OCI-LY1 (cell line): Measurements from ENCODE around the gene CELF2.

Experiments used
- H2AFZ ChIP-seq: fragments of 200-600 bp; sonication (generic), shearing (Covaris generic); 2 replicates; pipeline ENCODE4 v1.6.0; 2014; ENCODE audit warnings: antibody characterized with exemption, mild to moderate bottlenecking, low read length
- H3F3A ChIP-seq: fragments of 200-600 bp; sonication (generic), shearing (Covaris generic); 2 replicates; pipeline ENCODE4 v1.6.0; 2014; ENCODE audit warnings: mild to moderate bottlenecking, antibody characterized with exemption, low read length, moderate library complexity; ENCODE audit not compliant: insufficient read depth
- H3K27ac ChIP-seq: fragments of 200-600 bp; sonication (generic); 2 replicates; pipeline ENCODE4 v1.5.1; 2014; ENCODE audit warnings: low read length, mixed run types, mild to moderate bottlenecking, low read depth; ENCODE audit not compliant: poor library complexity, severe bottlenecking
- H3K27me3 ChIP-seq: fragments of 200-600 bp; sonication (generic); 2 replicates; pipeline ENCODE4 v1.6.0; 2014; ENCODE audit warnings: antibody characterized with exemption, mild to moderate bottlenecking, low read length, moderate library complexity; ENCODE audit not compliant: insufficient read depth
- H3K36me3 ChIP-seq: fragments of 200-600 bp; sonication (generic); 2 replicates; pipeline ENCODE4 v1.6.1; 2014; ENCODE audit warnings: mild to moderate bottlenecking, antibody characterized with exemption, low read length, moderate library complexity, mixed read lengths; ENCODE audit not compliant: insufficient read depth
- H3K4me1 ChIP-seq: fragments of 200-600 bp; sonication (generic); 2 replicates; pipeline ENCODE4 v1.5.1; 2014; ENCODE audit warnings: mild to moderate bottlenecking, low read length, moderate library complexity; ENCODE audit not compliant: insufficient read depth, severe bottlenecking
- H3K4me2 ChIP-seq: fragments of 200-600 bp; sonication (generic), shearing (Covaris generic); 2 replicates; pipeline ENCODE4 v1.6.1; 2014; ENCODE audit warnings: low read length
- H3K4me3 ChIP-seq: fragments of 200-600 bp; sonication (generic); 2 replicates; pipeline ENCODE4 v1.5.1; 2014; ENCODE audit warnings: low read length, low read depth, mild to moderate bottlenecking, mixed read lengths; ENCODE audit not compliant: poor library complexity, severe bottlenecking
- H3K79me2 ChIP-seq: fragments of 200-600 bp; shearing (Covaris generic); 2 replicates; pipeline ENCODE4 v1.6.1; 2016; ENCODE audit warnings: mixed run types, low read length, mixed read lengths; ENCODE audit not compliant: insufficient read depth
- H3K9ac ChIP-seq: fragments of 200-600 bp; sonication (generic), shearing (Covaris generic); 2 replicates; pipeline ENCODE4 v1.6.1; 2014; ENCODE audit warnings: mild to moderate bottlenecking, low read length, mixed read lengths
- H3K9me2 ChIP-seq: fragments of 200-600 bp; sonication (generic), shearing (Covaris generic); 2 replicates; pipeline ENCODE4 v1.6.1; 2014; ENCODE audit warnings: low read depth, mild to moderate bottlenecking, low read length, mixed read lengths
- H3K9me3 ChIP-seq: fragments of 200-600 bp; shearing (Covaris generic); 2 replicates; pipeline ENCODE4 v1.6.1; 2014; ENCODE audit warnings: low read length, mixed read lengths
- H4K20me1 ChIP-seq: fragments of 200-600 bp; sonication (generic), shearing (Covaris generic); 2 replicates; pipeline ENCODE4 v1.6.0; 2016; ENCODE audit warnings: mild to moderate bottlenecking, low read length; ENCODE audit not compliant: insufficient read depth
- EZH2 ChIP-seq: fragments of 200-600 bp; sonication (generic), shearing (Covaris generic); IDR thresholded peaks from 2 replicates; pipeline ENCODE4 v1.8.0; 2017; ENCODE audit warnings: borderline replicate concordance, mixed run types, mild to moderate bottlenecking, antibody characterized with exemption, low read length, moderate library complexity, mixed read lengths
- TF ChIP-seq, protein P1 (sequence below): fragments of 200-600 bp; sonication (generic), shearing (Covaris generic); IDR thresholded peaks from 2 replicates; pipeline ENCODE4 v1.5.1; 2017; ENCODE audit warnings: mild to moderate bottlenecking, antibody characterized with exemption, low read length, moderate library complexity, mixed read lengths

The CELF2 gene

DNA sequence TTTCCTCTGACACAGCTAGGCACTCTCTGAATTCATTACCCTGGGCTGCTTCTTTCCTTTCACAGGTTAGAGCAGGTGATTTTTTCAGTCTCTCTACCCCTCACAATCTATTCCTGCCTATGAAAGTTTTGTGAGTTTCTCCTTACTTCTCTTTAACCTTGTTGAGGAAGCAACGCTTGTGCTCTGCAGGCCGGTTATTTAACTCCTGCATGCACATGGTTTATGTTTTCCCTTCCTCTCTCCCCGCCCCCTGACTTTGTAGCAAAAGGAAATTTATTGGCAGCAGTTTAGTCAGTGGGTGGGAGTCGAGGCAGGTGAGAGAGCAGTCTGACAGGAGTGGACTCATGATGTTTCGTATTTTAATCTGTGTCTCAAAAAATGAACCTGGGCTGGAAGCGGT, 91.9 kb downstream of the CELF2 start:
- Histone ChIP-seq H3K36me3 (no peaks in the 10 kb centered on the region), H2AFZ (no peak overlapping the region), H3K9ac (no peak overlapping the region), H3K27me3 (no peaks in the 10 kb centered on the region), H3K9me2 (no peaks in the 10 kb centered on the region), H3K4me2 (no peak overlapping the region), H3K27ac (no peak overlapping the region), H4K20me1 (no peaks in the 10 kb centered on the region), H3K4me1 (no peaks in the 10 kb centered on the region), H3K9me3 (no peaks in the 10 kb centered on the region), H3K4me3 (no peak overlapping the region), H3K79me2 (no peaks in the 10 kb centered on the region), H3F3A (no peaks in the 10 kb centered on the region)
- TF ChIP-seq, protein P1, sequence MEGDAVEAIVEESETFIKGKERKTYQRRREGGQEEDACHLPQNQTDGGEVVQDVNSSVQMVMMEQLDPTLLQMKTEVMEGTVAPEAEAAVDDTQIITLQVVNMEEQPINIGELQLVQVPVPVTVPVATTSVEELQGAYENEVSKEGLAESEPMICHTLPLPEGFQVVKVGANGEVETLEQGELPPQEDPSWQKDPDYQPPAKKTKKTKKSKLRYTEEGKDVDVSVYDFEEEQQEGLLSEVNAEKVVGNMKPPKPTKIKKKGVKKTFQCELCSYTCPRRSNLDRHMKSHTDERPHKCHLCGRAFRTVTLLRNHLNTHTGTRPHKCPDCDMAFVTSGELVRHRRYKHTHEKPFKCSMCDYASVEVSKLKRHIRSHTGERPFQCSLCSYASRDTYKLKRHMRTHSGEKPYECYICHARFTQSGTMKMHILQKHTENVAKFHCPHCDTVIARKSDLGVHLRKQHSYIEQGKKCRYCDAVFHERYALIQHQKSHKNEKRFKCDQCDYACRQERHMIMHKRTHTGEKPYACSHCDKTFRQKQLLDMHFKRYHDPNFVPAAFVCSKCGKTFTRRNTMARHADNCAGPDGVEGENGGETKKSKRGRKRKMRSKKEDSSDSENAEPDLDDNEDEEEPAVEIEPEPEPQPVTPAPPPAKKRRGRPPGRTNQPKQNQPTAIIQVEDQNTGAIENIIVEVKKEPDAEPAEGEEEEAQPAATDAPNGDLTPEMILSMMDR: no peak
- no peak for TF ChIP-seq EZH2

DNA sequence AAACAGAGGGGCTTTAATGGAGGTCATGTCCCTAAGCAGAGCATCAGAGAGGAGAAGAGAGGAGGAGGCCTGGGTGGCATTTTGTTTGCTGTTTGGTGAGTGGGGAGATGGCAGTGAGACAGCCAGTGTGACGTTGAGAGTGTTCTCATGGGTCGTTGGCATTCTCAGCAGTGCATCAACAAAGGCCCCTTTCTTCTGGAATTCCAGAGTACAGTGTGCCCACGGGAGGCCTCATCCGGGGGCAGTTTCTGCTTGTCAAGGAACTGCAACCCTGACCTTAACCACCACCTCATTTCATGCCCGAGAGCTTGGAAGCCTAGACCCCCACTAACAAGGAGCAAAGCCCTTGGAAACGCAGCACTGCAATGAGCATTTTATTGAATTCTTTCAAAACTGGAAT, 92.9 kb downstream of the CELF2 start:
- H3F3A ChIP-seq: no peaks in the 10 kb centered on the region
- H3K79me2 ChIP-seq: no peaks in the 10 kb centered on the region
- no peaks in the 10 kb centered on the region for H3K4me1 ChIP-seq
- H3K4me2 ChIP-seq: no peak overlapping the region
- no peak overlapping the region for H2AFZ ChIP-seq
- no peaks in the 10 kb centered on the region for H3K9me3 ChIP-seq
- H3K27me3 ChIP-seq: no peaks in the 10 kb centered on the region
- H4K20me1 ChIP-seq: no peaks in the 10 kb centered on the region
- no peaks in the 10 kb centered on the region for H3K9me2 ChIP-seq
- no peaks in the 10 kb centered on the region for H3K36me3 ChIP-seq
- H3K4me3 ChIP-seq: no peak overlapping the region
- no peak overlapping the region for H3K27ac ChIP-seq
- TF ChIP-seq EZH2: no peak
- TF ChIP-seq, protein P1: no peak
- H3K9ac ChIP-seq: no peak overlapping the region

DNA sequence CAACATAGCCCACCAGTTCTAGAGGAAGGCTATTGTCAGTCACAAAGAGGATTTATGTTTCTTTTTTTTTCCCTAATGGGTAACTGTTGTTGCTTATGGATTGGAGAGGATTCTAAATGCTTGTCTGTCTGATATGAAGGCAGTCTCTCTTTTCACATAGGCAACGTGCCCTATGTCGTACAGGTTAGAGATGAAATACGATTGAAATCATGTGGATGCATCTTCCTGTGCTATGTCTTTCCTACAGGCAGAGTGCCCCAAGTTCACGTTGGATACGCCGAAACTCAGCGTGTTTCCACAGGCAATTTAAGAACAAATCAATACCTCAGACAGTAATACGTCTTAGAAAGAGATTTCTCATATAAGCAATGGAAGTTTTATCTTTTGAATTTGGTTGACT, 93.8 kb downstream of the CELF2 start:
- Histone ChIP-seq H3K4me3 (no peak overlapping the region), H3K27me3 (no peaks in the 10 kb centered on the region), H3K9me3 (no peaks in the 10 kb centered on the region), H3K9me2 (no peaks in the 10 kb centered on the region), H3K27ac (no peak overlapping the region), H3K4me1 (no peaks in the 10 kb centered on the region), H3K36me3 (no peaks in the 10 kb centered on the region), H3K4me2 (no peak overlapping the region), H2AFZ (no peak overlapping the region), H3F3A (no peaks in the 10 kb centered on the region), H4K20me1 (no peaks in the 10 kb centered on the region), H3K79me2 (no peaks in the 10 kb centered on the region), H3K9ac (no peak overlapping the region)
- TF ChIP-seq, protein P1: no peak
- TF ChIP-seq EZH2: no peak
